Osteocyte (in vitro differentiated cells): ENCODE results near the gene ASMTL. TPM values are rescaled to one million over a fixed set of nuclear protein-coding genes. Genes with fewer than 3 reads are reported as not detected.

ENCODE experiments used
- DNase-seq: peaks from one replicate; pipeline ENCODE4 v3.0.0; 2021; ENCODE audit warnings: mixed read lengths; ENCODE audit not compliant: unreplicated experiment; ENCODE audit errors: extremely low spot score
- H3K27ac Mint-ChIP-seq: one replicate; pipeline ENCODE4 v1.8.0; 2021; ENCODE audit warnings: mild to moderate bottlenecking, mixed read lengths; ENCODE audit not compliant: unreplicated experiment
- H3K27me3 Mint-ChIP-seq: one replicate; pipeline ENCODE4 v1.8.0; 2021; ENCODE audit warnings: mixed read lengths; ENCODE audit not compliant: unreplicated experiment
- H3K36me3 Mint-ChIP-seq: one replicate; pipeline ENCODE4 v1.8.0; 2021; ENCODE audit warnings: mixed read lengths; ENCODE audit not compliant: unreplicated experiment
- H3K4me1 Mint-ChIP-seq: one replicate; pipeline ENCODE4 v1.8.0; 2021; ENCODE audit warnings: mixed read lengths; ENCODE audit not compliant: unreplicated experiment
- H3K4me3 Mint-ChIP-seq: one replicate; pipeline ENCODE4 v1.8.0; 2021; ENCODE audit warnings: mild to moderate bottlenecking, moderate library complexity, mixed read lengths; ENCODE audit not compliant: unreplicated experiment
- H3K9me3 Mint-ChIP-seq: one replicate; pipeline ENCODE4 v1.8.0; 2021; ENCODE audit warnings: mixed read lengths; ENCODE audit not compliant: unreplicated experiment
- total RNA-seq: library from RNA; stranded (reverse); gene quantifications from 2 replicates; pipeline ENCODE4 v1.2.1, GENCODE V29; 2021
- TF ChIP-seq, protein P1 (sequence below): fragments of 200-600 bp; sonication (generic); IDR thresholded peaks from 2 replicates; pipeline ENCODE4 v1.5.0; 2021; ENCODE audit warnings: antibody characterized with exemption, mild to moderate bottlenecking, moderate library complexity

The ASMTL gene
- total RNA-seq, 1 donor from 2014 or later, result 33.3 TPM

DNA sequence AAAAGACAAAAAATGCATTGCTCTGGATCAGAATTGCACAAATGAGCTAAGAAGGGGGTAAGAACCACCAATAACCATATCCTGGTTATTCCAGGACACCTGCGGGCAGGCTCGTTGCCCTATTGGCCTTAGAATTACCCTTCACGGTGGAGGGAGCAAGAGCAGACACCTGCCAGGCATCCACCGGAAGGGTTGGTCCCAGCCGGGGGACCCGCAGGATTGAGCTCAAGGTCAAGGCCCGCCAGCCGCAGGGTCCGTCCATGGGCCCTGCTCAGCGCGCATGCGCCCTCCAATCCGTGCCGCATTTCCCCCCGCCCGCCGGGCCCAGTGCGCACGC is 61.4 kb downstream of the ASMTL start:
- TF ChIP-seq, protein P1, sequence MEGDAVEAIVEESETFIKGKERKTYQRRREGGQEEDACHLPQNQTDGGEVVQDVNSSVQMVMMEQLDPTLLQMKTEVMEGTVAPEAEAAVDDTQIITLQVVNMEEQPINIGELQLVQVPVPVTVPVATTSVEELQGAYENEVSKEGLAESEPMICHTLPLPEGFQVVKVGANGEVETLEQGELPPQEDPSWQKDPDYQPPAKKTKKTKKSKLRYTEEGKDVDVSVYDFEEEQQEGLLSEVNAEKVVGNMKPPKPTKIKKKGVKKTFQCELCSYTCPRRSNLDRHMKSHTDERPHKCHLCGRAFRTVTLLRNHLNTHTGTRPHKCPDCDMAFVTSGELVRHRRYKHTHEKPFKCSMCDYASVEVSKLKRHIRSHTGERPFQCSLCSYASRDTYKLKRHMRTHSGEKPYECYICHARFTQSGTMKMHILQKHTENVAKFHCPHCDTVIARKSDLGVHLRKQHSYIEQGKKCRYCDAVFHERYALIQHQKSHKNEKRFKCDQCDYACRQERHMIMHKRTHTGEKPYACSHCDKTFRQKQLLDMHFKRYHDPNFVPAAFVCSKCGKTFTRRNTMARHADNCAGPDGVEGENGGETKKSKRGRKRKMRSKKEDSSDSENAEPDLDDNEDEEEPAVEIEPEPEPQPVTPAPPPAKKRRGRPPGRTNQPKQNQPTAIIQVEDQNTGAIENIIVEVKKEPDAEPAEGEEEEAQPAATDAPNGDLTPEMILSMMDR, result no peak
- Mint-ChIP-seq H3K4me3 (peak overlapping the region; percentile 91), H3K36me3 (peaks cover 30% of the 10 kb centered on the region), H3K4me1 (peaks cover 45% of the 10 kb centered on the region), H3K27ac (peak overlapping the region; percentile 52), H3K27me3 (no peaks in the 10 kb centered on the region), H3K9me3 (no peaks in the 10 kb centered on the region)
- peak; percentile 99 for DNase-seq

DNA sequence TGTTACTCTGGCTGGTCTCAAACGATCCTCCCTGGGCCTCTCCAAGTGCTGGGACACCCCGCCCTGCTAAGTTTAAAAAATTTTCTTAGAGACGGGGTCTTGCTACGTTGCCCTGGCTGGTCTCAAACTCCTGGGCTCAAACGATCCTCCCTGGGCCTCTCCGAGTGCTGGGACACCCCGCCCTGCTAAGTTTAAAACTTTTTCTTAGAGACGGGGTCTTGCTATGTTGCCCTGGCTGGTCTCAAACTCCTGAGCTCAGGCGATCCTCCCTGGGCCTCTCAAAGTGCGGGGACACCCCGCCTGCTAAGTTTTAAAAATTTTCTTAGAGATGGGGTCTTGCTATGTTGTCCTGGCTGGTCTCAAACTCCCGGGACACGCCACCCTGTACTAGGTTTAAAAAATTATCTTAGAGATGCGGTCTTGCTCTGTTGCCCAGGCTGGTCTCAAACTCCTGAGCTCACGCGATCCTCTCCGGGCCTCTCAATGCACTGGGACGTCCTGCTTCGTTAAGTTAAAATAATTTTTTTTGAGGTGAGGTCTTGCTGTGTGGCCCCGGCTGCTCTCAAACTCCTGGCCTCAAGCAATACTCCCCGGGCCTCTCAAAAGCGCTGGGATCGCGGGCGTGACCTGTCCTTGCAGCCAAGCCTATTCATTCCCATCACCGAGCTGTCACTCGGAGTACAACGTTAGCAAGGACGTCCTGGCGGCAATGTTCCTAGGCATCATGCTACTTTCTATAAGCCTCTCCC is 61.9 kb downstream of the ASMTL start:
- DNase-seq, result no peak
- Mint-ChIP-seq H3K4me3 (peak overlapping the region; percentile 91), H3K9me3 (no peaks in the 10 kb centered on the region), H3K27me3 (no peaks in the 10 kb centered on the region), H3K36me3 (peaks cover 32% of the 10 kb centered on the region), H3K4me1 (peaks cover 45% of the 10 kb centered on the region), H3K27ac (peak overlapping the region; percentile 52)
- TF ChIP-seq, protein P1, result no peak

DNA sequence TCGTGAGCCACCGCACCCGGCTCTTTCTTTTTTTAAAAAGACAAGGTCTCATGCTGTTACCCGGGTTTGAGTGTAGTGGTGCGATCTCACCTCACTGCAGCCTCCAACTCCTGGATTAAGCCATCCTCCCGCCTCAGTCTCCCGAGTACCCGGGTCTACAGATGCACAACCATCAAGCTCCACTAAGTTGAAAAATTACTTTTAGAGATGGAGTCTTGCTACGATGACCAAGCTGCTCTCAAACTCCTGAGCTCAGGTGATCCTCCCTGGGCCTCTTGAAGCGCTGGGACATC is 62.8 kb downstream of the ASMTL start:
- Mint-ChIP-seq H3K4me3 (peak overlapping the region; percentile 55), H3K4me1 (peaks cover 37% of the 10 kb centered on the region), H3K27ac (no peak overlapping the region), H3K36me3 (peaks cover 33% of the 10 kb centered on the region), H3K27me3 (no peaks in the 10 kb centered on the region), H3K9me3 (no peaks in the 10 kb centered on the region)
- TF ChIP-seq, protein P1, result no peak
- no peak for DNase-seq

DNA sequence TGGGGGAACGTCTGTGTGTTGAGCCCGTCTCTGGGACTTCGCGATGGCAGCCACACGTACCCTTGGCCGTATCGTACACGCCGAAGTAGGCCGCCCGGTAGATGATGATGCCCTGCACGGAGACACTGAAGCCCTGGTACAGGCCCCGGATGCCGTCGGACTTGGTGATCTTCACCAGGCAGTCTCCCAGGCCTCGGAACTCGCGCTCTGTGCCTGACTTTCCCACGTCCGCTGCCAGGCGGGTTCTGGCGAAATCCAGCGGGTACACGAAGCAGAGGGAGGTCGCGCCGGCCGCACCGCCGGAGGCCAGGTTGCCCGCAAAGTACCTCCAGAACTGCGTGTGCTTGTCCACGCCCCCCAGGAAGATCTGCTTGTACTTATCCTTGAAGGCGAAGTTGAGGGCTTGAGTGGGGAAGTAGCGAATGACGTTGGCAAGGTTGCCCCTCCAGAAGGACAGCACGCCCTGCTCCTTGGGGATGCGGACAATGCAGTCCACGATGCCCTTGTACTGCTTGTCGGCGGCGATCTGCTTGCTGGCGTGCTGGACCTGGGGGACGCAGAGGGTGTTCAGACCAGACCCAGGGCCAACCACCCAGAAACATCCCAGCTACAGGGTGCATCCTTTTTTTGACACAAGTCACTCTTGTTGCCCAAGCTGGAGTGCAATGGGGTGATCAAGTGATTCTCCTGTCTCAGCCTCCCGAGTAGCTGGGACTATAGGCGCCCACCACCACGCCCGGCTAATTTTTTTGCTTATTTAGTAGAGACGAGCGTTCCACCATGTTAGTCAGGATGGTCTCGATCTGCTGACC is 63.3 kb downstream of the ASMTL start:
- Mint-ChIP-seq H3K36me3 (peaks cover 36% of the 10 kb centered on the region), H3K4me1 (peaks cover 33% of the 10 kb centered on the region), H3K4me3 (peak overlapping the region; percentile 32), H3K9me3 (no peaks in the 10 kb centered on the region), H3K27me3 (no peaks in the 10 kb centered on the region), H3K27ac (no peak overlapping the region)
- no peak for DNase-seq
- TF ChIP-seq, protein P1, result no peak

DNA sequence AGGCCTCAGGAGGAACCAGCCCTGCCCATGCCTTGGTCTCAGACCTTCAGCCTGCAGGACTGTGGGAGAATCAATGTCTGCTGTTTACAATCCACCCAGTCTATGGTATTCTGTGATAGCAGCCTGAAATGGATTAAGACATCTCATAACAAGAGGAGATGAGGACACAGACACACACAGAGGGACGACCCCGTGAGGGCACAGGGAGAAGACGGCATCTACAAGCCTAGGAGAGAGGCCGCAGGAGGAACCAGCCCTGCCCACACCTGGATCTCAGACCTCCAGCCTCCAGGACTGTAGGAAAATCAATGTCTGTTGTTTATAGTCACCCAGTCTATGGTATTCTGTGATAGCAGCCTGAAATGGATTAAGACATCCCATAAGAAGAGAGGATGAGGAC is 64.1 kb downstream of the ASMTL start:
- Mint-ChIP-seq H3K4me1 (peaks cover 26% of the 10 kb centered on the region), H3K27me3 (no peaks in the 10 kb centered on the region), H3K9me3 (no peaks in the 10 kb centered on the region), H3K27ac (no peak overlapping the region), H3K4me3 (peak overlapping the region; percentile 32), H3K36me3 (peaks cover 36% of the 10 kb centered on the region)
- TF ChIP-seq, protein P1, result no peak
- no peak for DNase-seq
